ENCODE results near the gene IGF2R. TPM values are rescaled to one million over a fixed set of nuclear protein-coding genes. Genes with fewer than 3 reads are reported as not detected.

Gene IGF2R
- total and polyA plus RNA-seq, 2 donors (not counting 1 experiment from before 2014, with no cell fraction given), result 9.5 to 53.3 TPM

GRCh38 chr6:159935065-159935464 is 33.8 kb upstream of the IGF2R start:
- H3K27me3 Mint-ChIP-seq, result peaks cover 24% of the 10 kb centered on the region
- Histone ChIP-seq H3K4me2 (replicated peaks; ENCODE audit: low read depth, low read length, poor library complexity, severe bottlenecking) (no peak overlapping the region), H3K4me3 (ENCODE audit: control extremely low read depth in 1 of 5, extremely low read depth in 1 of 5, insufficient read depth in 1 of 5, low read depth in 2 of 5, low read length in 4 of 5) (no peak overlapping the region), H3K4me1 (ENCODE audit: control insufficient read depth in 2 of 2, insufficient read depth in 2 of 2, low read length in 2 of 2) (peaks cover 0 to 4% of the 10 kb centered on the region in 2 donors), H3K79me2 (ENCODE audit: control insufficient read depth, insufficient read depth, low read length) (no peaks in the 10 kb centered on the region), H3K9me3 (ENCODE audit: control extremely low read depth in 1 of 3, control insufficient read depth in 2 of 3, insufficient read depth in 1 of 3, low read length in 2 of 3) (no peaks in the 10 kb centered on the region), H3K27me3 (replicated peaks in 1 of 4; ENCODE audit: control extremely low read depth in 1 of 4, control insufficient read depth in 3 of 4, insufficient read depth in 4 of 4, low read length in 3 of 4) (peaks cover 0 to 7% (median 1%) of the 10 kb centered on the region in 4 experiments), H3K27ac (ENCODE audit: low read length in 2 of 2) (no peak overlapping the region), H3K36me3 (replicated peaks in 1 of 2; ENCODE audit: control extremely low read depth in 1 of 2, control insufficient read depth in 1 of 2, extremely low read depth in 1 of 2, insufficient read depth in 2 of 2, low read length in 1 of 2) (no peaks in the 10 kb centered on the region), H2AFZ (ENCODE audit: insufficient read depth, low read depth, low read length, poor library complexity, severe bottlenecking) (no peak overlapping the region), H4K20me1 (ENCODE audit: control insufficient read depth, insufficient read depth, low read length, poor library complexity, severe bottlenecking) (no peaks in the 10 kb centered on the region), H3K9ac (ENCODE audit: low read length) (no peak overlapping the region)
- H3K9me3 Mint-ChIP-seq (ENCODE audit: insufficient read depth), result no peaks in the 10 kb centered on the region
- DNase-seq, result no peak
- ChIA-PET POLR2A (no interaction called here), CTCF (no interaction called here)
- intact Hi-C loops (cut with micrococcal nuclease), result no loop called here
- H3K4me1 Mint-ChIP-seq, result peaks cover 7% of the 10 kb centered on the region
- H3K4me3 Mint-ChIP-seq, result no peak overlapping the region
- WGBS (ENCODE audit: insufficient coverage), result no CpG with 5 or more reads among the region's 2 CpGs
- H3K27ac Mint-ChIP-seq, result no peak overlapping the region
- TF ChIP-seq, protein P1, sequence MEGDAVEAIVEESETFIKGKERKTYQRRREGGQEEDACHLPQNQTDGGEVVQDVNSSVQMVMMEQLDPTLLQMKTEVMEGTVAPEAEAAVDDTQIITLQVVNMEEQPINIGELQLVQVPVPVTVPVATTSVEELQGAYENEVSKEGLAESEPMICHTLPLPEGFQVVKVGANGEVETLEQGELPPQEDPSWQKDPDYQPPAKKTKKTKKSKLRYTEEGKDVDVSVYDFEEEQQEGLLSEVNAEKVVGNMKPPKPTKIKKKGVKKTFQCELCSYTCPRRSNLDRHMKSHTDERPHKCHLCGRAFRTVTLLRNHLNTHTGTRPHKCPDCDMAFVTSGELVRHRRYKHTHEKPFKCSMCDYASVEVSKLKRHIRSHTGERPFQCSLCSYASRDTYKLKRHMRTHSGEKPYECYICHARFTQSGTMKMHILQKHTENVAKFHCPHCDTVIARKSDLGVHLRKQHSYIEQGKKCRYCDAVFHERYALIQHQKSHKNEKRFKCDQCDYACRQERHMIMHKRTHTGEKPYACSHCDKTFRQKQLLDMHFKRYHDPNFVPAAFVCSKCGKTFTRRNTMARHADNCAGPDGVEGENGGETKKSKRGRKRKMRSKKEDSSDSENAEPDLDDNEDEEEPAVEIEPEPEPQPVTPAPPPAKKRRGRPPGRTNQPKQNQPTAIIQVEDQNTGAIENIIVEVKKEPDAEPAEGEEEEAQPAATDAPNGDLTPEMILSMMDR (IDR thresholded peaks at IDR 0.05), result no peak
- TF ChIP-seq EZH2 (IDR thresholded peaks at IDR 0.05; ENCODE audit: borderline replicate concordance, insufficient read depth, low read depth, low read length, poor library complexity, severe bottlenecking), result no peak
- no peak for ATAC-seq (ENCODE audit: low read depth)

DNA sequence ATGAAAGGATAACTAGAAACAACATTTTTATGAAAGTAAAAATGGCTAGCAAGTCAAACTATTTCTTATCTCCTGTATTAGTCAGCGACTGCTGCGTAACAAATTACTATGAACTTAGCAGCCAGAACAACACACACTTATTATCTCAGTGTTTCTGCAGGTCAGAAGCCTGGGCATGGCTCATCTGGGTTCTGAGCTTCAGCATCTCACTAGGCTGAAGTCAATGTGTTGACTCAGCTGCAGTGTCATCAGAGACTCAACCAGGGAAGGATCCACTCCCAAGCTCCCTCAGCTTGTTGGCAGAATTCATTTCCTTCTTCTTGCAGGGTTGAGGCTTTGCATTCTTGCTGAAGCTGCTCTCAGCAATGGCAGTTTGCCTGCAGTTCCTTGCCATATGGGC is 33.2 kb upstream of the IGF2R start:
- Mint-ChIP-seq H3K9me3 (ENCODE audit: insufficient read depth) (no peaks in the 10 kb centered on the region), H3K27ac (no peak overlapping the region), H3K4me3 (no peak overlapping the region), H3K27me3 (peaks cover 24% of the 10 kb centered on the region), H3K4me1 (peaks cover 7% of the 10 kb centered on the region)
- H3K4me2 ChIP-seq (replicated peaks; ENCODE audit: low read depth, low read length, poor library complexity, severe bottlenecking), result no peak overlapping the region
- 100% methylated on average over 2 of the region's 2 CpGs for WGBS (ENCODE audit: insufficient coverage)
- no peak overlapping the region for H3K9ac ChIP-seq (ENCODE audit: low read length)
- no peaks in the 10 kb centered on the region for H4K20me1 ChIP-seq (ENCODE audit: control insufficient read depth, insufficient read depth, low read length, poor library complexity, severe bottlenecking)
- no peak for DNase-seq
- H3K27me3 ChIP-seq (replicated peaks in 1 of 4; ENCODE audit: control extremely low read depth in 1 of 4, control insufficient read depth in 3 of 4, insufficient read depth in 4 of 4, low read length in 3 of 4), result peaks cover 0 to 7% (median 1%) of the 10 kb centered on the region in 4 experiments
- H2AFZ ChIP-seq (ENCODE audit: insufficient read depth, low read depth, low read length, poor library complexity, severe bottlenecking), result no peak overlapping the region
- H3K79me2 ChIP-seq (ENCODE audit: control insufficient read depth, insufficient read depth, low read length), result no peaks in the 10 kb centered on the region
- no peaks in the 10 kb centered on the region for H3K36me3 ChIP-seq (replicated peaks in 1 of 2; ENCODE audit: control extremely low read depth in 1 of 2, control insufficient read depth in 1 of 2, extremely low read depth in 1 of 2, insufficient read depth in 2 of 2, low read length in 1 of 2)
- peaks cover 0 to 4% of the 10 kb centered on the region in 2 donors for H3K4me1 ChIP-seq (ENCODE audit: control insufficient read depth in 2 of 2, insufficient read depth in 2 of 2, low read length in 2 of 2)
- ChIA-PET CTCF (no interaction called here), POLR2A (no interaction called here)
- no peak overlapping the region for H3K4me3 ChIP-seq (ENCODE audit: control extremely low read depth in 1 of 5, extremely low read depth in 1 of 5, insufficient read depth in 1 of 5, low read depth in 2 of 5, low read length in 4 of 5)
- intact Hi-C loops (cut with micrococcal nuclease), result no loop called here
- no peaks in the 10 kb centered on the region for H3K9me3 ChIP-seq (ENCODE audit: control extremely low read depth in 1 of 3, control insufficient read depth in 2 of 3, insufficient read depth in 1 of 3, low read length in 2 of 3)
- no peak for ATAC-seq (ENCODE audit: low read depth)
- H3K27ac ChIP-seq (ENCODE audit: low read length in 2 of 2), result no peak overlapping the region
- TF ChIP-seq EZH2 (IDR thresholded peaks at IDR 0.05; ENCODE audit: borderline replicate concordance, insufficient read depth, low read depth, low read length, poor library complexity, severe bottlenecking), result no peak
- TF ChIP-seq, protein P1 (IDR thresholded peaks at IDR 0.05), result no peak
